ENCODE measurements around the gene CYB5B.

Gene CYB5B

DNA sequence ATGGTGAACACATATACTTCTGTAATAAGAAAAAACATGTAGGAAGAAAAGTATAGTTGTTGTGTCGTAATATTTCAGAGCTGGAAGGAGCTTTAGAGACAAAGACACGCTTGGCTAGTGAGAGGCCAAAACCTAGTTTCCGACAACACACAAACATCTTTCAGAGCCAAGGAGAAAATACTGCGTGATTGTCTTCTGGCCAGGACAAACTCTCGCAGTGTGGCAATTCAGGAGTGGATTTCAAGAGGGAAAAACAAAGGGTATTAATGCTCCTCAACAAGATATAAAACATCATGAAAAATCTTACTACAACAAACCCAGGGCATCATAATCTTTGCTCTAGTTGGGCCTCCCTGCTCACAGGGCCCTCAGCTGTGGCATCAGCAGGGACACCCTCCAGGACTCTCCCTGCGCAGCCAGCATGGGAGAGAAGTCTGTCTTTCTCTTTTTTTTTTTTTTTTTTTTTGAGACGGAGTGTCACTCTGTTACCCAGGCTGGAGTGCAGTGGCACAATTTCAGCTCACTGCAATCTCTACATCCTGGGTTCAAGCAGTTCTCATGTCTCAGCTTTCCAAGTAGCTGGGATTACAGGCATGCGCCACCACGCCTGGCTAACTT, 66.4 kb downstream of the CYB5B start:
- no peak for DNase-seq

DNA sequence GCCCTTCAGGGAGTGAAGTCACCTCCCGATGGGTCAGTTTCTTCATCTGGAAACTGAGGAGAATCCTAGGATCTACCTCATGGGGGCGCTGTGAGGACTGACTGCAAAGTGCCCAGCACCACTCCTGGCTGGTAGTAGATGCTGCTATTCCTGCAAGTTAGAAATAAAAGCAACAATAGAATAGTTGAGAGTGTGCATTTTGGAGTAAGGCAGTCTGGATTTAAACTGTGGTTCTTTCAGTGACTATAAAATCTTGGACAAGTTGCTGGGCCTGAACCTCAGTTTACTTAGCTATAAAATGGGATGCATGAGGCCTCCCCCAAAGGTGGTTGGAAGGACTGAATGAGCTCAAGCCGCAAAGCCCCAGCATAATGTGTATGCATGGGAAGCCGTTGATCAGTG, 70.6 kb downstream of the CYB5B start:
- peak; percentile 71 for DNase-seq

DNA sequence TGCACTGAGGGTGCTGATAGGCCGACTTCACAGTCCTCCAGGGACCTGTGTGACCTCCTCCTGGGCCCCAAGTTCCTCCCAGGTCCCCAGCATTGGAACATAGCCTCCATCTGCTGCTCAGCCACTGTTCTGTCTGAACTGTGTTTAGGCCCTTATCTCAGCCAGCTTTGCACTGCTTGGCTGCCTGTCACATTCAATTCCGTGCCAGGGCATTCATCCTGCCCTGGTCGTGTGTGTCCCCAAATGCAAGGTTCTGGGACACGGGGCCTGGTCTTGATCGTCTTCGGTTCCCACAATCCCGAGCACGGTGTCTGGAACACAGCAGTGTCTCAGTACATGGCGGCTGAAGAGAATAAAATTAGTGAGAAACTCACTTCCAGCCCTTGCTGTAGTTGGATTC, 71.4 kb downstream of the CYB5B start:
- DNase-seq, result no peak

DNA sequence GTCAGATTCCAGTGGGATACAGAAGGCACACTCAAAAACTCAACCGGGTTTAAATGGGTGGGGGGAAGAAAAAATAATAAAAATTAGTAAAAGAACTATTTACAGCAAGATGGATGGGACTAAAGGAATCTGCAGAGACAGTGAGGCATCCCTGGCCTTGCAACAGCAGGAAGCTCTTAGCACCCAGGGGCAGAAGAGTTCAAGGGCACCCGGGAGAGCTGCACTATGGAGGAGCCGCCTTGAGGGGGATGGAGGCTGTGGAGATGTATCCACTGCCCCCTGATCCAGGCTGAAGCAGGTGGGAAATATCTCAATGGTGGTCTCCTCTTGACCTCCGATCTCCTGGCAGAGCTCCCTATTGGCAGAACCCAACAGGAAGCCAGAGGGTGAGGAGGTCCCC, 72.0 kb downstream of the CYB5B start:
- DNase-seq, result no peak

DNA sequence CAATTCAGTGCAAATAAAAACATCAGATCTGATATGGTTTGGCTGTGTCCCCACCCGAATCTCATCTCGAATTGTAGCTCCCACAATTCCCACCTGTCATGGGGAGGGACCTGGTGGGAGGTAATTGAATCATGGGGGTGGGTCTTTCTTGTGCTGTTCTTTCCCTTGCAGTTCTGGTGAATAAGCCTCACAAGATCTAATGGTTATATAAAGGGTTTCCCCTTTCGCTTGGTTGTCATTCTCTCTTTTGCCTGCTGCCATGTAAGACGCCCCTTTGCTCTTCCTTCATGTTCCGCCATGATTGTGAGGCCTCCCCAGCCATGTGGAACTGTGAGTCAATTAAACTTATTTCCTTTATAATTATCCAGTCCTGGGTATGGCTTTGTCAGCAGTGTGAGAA, 72.5 kb downstream of the CYB5B start:
- no peak for DNase-seq

DNA sequence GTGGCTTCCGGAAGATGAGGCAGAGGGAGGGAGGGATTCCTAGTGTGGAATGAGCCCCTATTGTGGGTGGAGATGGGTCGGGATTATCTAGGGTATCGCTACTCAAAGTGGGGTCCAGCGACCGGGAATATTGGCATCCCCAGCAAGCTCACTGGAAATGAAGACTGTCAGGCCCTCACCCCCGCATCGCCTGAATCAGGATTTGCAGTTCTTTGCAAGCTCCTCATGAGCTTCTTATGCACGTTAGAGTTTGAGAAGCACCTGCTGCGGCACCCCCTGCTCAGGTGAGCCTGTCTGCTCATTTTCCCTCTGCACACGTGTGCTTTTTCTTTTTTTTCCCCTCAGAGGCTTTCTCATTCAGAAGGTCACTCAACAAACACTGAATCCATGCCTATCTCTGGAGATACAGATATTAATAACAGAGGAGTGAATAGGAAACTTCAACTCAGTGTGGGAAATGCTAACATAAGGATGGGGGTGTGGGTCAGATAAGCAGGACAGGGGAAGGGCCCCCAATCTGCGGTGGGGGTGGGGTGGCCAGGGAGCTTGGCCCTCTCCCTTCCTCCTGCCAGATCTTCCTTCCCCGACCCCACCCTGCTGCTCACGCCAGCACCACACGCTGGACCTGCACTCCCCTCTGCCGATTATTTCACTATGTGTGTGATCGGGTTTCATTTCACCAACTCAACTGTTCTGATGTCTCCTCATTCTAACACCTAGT, 73.6 kb downstream of the CYB5B start:
- no peak for DNase-seq

DNA sequence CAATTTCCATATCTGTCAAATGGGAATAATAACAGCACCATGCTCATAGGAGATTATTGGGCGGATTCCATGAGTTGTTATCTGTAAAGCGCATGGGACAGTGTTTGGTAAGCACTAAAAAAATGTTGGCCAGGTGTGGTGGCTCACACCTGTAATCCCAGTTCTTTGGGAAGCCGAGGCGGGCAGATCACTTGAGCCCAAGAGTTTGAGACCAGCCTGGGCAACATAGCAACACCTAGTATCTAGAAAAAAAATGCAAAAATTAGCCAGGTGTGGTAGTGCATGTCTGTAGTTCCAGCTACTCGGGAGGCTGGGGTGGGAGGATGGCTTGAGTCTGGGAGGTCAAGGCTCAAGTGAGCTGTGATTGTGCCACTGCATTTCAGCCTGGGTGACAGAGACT, 74.5 kb downstream of the CYB5B start:
- no peak for DNase-seq

DNA sequence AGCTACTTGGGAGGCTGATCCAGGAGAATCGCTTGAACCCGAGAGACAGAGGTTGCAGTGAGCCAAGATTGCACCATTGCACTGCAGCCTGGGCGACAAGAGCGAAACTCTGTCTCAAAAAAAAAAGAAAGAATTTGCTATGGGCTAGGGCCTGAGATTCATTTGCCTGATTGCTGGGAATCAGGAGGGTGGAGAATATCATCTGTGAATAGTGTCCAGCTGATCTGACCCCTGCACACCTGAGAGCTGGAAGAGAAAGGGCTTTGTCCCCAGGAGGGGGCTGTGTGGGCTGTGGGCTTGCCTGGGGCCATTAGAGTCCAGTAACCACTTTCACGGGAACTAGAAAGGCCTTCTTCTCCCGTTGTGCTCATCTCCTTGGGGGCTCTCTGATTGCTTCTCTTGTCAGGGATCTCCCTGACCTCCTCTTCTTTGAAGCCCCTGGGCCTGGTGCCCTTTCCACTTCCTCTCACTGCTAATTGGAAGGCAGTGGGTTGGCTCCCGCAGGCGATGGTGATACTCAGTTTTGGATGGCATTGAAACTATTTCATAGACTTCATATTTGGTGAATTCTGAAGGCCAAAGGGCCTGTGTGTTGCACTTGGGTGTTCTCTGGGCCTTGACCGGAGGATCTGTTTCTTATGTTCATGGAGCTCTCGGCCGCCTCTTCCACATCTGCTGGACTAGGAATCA, 75.3 kb downstream of the CYB5B start:
- DNase-seq, result no peak

DNA sequence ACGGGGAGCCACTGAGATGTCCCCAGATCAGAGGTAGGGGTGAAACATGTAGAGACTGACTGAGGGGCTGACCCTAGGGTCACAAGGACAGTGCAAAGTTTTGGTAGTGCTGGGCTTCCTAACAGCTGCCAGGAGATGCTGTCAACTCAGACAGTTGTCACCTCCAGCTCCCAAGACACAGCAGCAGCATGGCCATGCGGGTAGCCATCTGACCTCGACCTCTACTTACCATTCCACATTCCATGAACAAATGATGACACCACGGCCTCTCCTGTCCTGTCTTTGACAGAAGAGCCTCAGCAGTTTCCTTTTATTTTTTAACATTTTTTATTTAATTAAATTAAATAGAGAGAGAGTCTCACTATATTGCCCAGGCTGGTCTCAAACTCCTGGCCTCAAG, 76.1 kb downstream of the CYB5B start:
- no peak for DNase-seq

DNA sequence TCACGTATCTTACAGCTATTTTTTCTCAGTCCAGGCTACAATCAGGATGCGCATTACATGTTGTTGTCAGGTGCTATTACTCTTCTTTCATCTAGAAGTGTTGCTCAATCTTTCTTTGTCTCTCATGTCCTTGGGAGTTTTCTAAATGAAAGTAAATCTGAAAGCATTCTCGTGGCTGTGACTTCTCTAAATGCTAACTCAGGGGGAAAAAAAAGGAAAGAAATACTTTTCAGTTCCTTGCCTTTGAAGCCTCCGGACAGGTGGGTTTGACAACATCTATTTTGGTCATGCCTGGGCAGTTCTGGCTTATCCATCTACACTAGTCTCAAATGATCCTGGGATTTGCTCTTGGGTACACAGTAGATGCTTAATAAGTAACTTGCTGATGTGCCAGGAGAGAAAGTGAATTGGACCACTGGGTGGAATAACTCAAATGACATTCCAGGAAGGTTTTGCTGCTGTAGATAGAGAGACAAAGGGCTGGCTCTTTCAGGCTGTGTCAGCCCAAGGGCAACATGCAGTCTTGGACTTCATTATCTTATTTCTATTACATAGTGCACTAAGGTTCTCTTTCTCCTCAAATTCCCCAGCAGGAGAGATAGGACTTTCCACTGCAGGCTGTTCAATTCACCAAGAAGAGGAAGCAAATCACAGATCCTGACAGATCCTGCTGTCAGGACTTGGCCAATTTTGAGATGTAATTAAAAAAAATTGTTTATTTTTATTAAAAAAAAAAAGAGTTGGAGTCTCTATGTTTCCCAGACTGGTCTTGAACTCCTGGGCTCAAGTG, 77.7 kb downstream of the CYB5B start:
- peak; percentile 83 for DNase-seq

DNA sequence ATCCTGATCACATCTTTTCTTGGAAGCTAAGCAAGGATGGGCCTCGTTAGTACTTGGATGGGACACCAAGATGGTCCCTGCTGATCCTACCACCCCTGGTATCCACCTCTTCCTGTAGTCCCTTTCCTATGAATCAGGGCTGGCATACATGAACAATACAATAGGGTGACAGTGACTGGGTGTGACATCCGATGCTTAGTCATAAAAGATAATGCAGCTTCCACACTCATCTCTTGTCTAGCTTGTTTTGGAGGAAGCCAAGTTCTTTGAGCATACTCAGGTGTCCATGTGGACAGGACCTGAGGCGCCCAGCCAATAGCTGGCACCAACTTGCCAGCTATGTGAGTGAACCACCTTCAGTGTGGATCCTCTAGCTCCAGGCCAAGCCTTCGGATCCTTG, 78.8 kb downstream of the CYB5B start:
- DNase-seq, result no peak

DNA sequence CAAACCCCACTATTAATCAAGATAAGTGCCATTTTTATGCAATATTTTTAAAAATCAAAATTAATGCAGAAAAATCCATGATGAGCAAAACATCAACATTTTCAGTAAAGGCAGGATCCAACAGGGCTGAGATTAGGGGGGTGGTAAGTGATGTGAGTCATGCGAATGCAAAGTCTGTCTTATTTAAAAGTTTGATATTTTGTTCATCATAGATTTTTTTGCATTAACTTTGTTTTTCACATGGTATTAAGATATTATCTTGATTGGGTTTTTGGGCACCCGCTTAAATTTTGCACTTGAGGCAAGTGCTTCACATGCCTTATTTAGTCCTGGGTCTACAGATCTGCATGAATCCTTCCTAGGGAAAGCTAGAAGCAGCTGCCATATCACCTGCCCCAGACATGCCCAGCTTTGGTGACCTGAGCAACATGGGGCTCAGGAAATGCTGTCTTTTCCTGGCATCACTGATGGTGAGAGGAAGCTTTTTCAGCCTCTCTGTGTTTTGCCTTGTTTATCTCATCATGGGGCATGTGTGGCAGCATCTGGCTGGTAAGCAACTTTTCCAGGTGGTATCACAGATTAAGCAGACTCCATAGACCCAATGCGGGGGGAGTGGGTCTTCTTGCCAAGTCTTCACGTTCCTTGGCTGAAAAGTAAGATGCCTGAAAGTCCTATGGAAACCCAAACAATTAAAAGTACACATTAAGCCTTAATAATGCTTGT, 83.8 kb downstream of the CYB5B start:
- no peak for DNase-seq

DNA sequence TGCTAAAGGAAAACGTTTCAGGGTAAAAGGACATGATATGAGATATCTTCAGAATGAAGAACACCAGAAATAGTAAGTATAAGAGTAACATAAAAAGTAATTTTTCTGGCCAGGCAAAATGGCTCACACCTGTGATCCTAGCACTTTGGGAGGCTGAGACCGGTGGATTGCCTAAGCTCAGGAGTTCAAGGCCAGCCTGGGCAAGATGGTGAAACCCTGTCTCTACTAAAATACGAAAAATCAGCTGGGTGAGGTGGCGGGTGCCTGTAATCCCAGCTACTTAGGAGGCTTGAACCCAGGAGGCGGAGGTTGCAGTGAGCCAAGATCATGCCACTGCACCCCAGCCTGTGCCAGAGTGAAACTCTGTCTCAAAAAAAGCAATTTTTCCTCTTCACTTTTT, 84.7 kb downstream of the CYB5B start:
- no peak for DNase-seq

DNA sequence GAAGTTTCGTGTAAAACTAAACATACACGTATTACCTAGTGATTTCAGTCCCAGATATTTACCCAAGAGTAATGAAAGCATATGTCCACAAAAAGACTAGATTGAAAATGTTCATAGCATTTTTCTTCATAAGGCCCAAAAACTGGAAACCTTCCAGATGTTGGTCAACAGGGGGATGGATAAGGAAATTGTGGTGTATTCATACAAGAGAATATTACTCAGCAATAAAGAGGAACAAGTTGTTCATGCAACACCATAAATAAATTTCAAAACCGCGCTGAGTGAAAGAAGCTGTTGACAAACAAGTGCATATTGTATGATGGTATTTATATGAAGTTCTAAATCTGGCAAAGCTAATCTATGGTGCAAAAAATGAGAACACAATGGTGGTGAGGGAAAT, 87.2 kb downstream of the CYB5B start:
- peak; percentile 96 for DNase-seq

DNA sequence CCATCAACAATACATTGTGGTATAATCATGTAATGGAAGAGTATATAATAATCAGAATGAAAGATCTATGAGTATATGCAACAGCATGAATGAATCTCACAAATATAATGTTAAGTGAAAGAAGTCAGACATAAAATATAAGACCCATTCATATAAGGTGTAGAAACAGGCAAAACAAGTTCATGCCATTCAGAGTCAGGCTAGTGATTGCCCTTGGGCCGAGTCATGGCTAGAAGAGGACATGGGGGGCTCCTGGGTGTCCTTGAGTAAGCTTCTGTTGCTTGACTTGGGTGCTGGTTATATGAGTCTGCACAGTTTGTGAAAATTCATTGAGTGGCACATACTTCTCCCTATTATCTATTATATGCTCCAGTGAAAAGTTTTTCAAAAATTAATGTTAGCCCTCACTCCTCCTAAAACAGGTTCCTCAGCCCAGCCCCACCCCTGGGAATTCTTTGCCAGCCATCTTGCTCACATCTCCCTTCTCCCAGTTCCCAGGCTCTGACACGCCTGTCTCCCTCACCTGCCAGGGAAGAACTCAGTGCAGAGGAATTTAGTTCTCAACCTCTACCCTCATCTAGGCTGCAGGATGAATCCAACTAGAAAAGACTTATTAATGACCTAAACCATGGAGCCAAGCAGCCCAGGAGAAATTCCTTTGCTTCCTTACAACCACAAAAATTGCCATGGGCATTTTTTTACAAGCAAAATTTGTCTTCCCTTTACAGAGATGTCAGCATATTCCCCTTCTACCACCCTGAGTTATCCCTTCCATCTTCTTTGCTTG, 89.0 kb downstream of the CYB5B start:
- DNase-seq, result no peak

DNA sequence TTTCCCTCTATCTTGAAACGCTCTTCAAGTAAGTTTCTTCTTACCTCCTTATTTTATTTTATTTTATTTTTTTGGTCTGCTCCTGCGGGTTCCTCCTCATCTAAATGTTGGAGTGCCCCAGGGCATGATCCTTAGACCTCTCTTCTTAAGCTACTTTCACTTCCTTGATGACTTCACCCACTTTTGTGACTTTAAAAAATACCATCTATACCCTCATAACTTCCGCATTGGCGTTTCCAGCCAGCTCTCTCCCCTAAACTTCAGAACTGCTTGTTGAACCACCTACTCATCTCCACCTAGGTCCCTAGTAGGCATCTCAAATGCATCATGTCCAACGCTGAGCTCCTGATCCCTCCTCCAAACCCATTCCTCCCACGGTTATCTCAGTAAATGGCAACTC, 89.9 kb downstream of the CYB5B start:
- DNase-seq, result peak; percentile 86

Data from suppressor macrophage treated with lipopolysaccharide for 4 hours (primary cell).